Renal cortex interstitium (tissue), 11 donors: ENCODE data around the gene PDGFA. TPM values are rescaled to one million over a fixed set of nuclear protein-coding genes. Genes with fewer than 3 reads are reported as not detected.
A peak's percentile ranks its signal among the peaks of the same experiment; 100 is the strongest.

ENCODE experiments used
- DNase-seq, 11 donors: peaks; one replicate each; pipeline ENCODE4 v3.0.0-alpha.2; 2013; ENCODE audit warnings: low read depth in 9 of 11, low spot score in 4 of 11; ENCODE audit errors: extremely low read depth in 1 of 11
- polyA plus RNA-seq, 3 donors: library from polyadenylated mRNA; unstranded; fragments of 120-200 nt; gene quantifications; one replicate each; pipeline ENCODE4 v1.2.1, GENCODE V29; 2013; ENCODE audit not compliant: insufficient read length in 3 of 3

PDGFA gene
- polyA plus RNA-seq, 3 donors = 42.8 to 49.1 (median 45.0) TPM

- DNase-seq = no peak
These were observed 35.1 kb downstream of the PDGFA start for GRCh38 chr7:484356-485101.

- DNase-seq = peak in 2 of 11 donors; percentile 49 to 68
These were observed 35.8 kb downstream of the PDGFA start for GRCh38 chr7:483656-484355.

GRCh38 chr7:482521-483083 is 37.0 kb downstream of the PDGFA start:
- DNase-seq = no peak

- no peak for DNase-seq
These were observed 38.3 kb downstream of the PDGFA start for GRCh38 chr7:481219-481930.

GRCh38 chr7:480531-481218 is 39.0 kb downstream of the PDGFA start:
- no peak for DNase-seq

- no peak for DNase-seq
These were observed 39.6 kb downstream of the PDGFA start for GRCh38 chr7:479948-480499.

- DNase-seq = no peak
These were observed 40.3 kb downstream of the PDGFA start for GRCh38 chr7:479115-479947.

- DNase-seq = no peak
These were observed 41.9 kb downstream of the PDGFA start for GRCh38 chr7:477626-478220.

GRCh38 chr7:476736-477360 is 42.8 kb downstream of the PDGFA start:
- DNase-seq = no peak

- DNase-seq = no peak
These were observed 43.6 kb downstream of the PDGFA start for GRCh38 chr7:475951-476441.

- DNase-seq = no peak
These were observed 44.3 kb downstream of the PDGFA start for GRCh38 chr7:475425-475728.

- no peak for DNase-seq
These were observed 44.8 kb downstream of the PDGFA start for GRCh38 chr7:474605-475424.

- no peak for DNase-seq
These were observed 45.6 kb downstream of the PDGFA start for GRCh38 chr7:473870-474604.

- no peak for DNase-seq
These were observed 46.4 kb downstream of the PDGFA start for GRCh38 chr7:473211-473734.

- no peak for DNase-seq
These were observed 47.0 kb downstream of the PDGFA start for GRCh38 chr7:472640-472957.
